HG03432 (cell line): ENCODE results near the gene AKR1C3.
"Not testable (repeated sequence)": the region's sequence is repeated elsewhere in the genome, so short reads cannot be mapped to it uniquely, and the experiment has no call there.

Source experiments
- ATAC-seq: cut with Tn5 transposase; IDR thresholded peaks from one replicate; pipeline ENCODE4 v1.9.1; 2021; ENCODE audit warnings: mild to moderate bottlenecking, moderate library complexity; ENCODE audit not compliant: unreplicated experiment

The AKR1C3 gene

DNA sequence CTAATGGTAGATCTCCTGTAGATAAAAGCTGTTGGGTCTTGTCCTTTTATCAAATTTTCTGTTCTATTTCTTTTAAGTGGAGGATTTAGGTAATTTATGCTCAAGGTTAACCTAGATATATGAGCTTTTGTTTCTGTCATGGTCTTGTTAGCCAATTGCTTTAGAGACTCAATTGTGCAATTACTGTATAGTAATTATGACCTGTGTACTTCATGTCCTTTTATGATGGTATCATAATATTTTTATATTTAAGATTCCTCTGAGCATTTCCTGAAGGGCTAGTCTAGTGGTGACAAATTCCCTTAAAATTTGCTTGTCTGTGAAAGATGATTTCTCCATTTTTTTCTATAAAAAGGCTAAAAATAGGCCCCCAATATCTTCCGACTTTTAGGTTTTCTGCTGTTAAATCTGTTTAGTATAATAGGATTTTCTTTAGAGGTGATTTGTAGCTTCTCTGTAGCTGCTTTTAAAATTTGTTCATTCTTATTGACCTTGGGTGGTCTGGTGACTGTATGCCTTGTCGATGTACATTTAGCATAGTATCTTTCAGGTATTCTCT lies 5.4 kb upstream of the AKR1C3 start:
- no peak for ATAC-seq

DNA sequence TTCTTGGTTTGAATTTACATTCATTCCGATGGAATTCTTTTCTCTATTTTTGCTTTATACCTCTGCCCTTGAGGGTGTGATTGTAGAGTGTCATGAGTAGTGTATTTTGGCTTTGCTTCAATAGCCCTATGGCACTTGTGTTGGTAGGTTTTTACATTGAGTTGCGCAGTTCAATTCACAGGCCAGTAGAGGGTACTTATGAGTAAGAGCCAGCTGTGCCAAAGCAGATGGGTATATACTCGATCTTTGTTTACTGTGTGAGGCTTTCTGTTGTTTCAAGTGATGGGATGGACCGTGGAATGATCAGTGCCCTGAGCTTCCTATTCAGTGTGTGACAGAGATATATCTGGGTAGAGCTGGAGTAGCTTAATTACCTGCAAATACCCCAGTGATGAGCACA lies 4.3 kb upstream of the AKR1C3 start:
- no peak for ATAC-seq

DNA sequence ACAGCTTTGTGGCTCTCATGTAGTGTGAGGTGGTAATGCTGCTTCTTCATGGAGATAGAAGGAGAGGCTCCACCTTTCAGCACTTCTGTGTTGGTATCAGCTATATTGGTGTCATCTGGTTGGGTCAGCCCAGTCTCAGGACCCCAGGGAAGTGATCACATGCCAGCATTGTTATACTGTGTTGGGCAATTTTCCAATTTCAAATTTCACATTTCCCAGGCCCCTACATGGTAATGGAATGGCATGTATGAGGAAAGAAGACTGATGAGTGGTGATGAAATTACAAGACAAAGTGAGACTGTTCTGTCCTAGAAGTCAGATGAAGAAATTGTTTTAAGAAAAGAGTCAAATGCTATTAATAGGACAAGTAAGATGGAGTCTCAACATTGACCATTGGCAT lies 3.7 kb upstream of the AKR1C3 start:
- ATAC-seq: no peak

DNA sequence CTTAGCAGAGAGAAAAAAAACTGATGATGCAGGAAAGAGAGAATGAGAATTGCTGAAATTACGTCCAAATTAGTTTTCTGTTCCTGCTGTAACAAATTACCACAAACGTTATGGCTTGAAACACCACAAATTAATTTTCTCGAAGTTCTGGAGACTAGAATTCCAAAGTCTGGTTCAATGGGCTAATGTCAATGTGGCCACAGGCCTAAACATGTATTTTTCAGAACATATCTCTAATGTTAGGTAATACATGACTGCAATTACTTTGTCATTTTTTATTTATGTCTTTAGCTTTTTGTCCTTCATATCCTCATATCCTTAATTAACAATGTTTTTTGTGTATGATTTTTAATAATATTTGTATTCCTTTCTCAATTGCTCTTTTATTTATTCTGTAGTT lies 3.0 kb upstream of the AKR1C3 start:
- ATAC-seq: no peak

DNA sequence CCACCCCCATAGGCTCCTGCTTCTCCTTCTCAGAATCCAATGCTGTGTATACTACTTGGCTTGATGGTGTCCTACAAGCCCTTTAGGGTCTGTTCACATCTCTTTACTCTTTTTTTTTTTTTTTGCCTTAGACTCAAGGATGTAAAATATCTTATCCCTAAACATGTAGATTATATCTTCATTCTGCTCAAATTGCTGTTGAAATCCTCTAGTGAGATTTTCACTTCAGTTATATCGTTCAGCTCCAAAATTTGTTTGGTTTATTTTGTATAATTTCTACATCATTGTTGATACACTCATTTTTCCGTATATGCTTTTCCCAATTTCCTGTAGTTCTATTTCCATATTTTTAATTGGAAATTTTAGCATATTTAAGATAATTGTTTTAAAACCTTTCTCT lies 1.8 kb upstream of the AKR1C3 start:
- no peak for ATAC-seq

DNA sequence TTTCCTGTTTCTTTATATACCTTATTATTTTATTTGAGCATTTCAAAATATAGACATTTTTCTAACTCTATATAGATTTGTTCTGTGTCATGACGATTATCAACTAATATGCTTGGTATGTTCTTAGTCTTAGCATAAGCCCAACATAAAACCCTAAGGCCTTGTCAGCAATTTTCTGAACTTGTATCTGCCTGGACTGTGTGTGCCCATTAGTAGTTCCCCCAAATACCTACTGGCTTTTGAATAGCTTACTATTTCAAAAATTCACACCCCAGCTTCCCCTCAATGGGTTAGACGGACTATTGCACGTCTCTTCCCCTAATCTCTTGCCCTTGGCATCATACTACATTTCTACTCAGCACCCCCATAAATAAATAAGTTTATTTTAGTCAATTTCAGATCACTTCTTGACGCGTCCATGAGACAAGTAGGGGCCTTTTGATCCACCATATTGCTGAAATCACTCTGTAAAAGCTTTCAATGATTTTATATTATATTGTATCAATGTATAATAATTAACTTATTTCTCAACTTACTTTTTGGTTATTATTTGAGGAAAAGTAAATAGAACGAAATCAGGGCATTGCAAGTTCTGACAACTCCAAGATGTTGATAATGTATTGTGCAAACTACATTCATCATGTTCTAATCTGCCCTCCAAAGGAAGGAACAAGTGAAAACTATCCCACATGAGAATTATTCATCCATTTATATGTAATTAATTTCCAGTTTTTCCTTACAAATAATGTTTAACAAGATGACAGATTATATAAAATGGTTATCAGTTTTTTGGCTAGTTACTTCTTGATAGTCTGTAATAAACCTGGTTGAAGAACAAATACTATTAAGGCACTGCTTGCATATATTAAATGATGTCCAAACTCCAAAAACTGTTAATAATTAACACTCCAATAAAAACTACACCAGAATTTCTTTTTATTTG lies 1.1 kb upstream of the AKR1C3 start:
- no peak for ATAC-seq

DNA sequence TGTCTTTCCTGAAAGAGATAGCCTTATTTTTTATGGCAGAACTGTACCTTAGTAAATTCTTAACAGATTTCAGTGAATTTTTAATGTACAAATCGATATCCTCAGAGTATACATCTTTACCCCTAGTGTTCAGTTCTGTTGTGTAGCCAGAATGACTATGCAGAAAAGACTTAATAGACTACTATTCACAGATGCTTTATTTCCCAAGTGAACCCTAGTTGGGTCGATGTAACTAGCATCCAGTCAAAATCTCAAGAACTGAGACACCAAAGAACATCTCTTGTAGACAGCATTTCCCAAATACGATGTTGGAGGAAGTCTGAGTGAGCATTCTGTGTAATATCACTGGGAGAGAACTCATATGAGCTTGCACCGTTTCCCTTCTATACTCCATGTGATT lies 1.5 kb downstream of the AKR1C3 start:
- ATAC-seq: no peak

DNA sequence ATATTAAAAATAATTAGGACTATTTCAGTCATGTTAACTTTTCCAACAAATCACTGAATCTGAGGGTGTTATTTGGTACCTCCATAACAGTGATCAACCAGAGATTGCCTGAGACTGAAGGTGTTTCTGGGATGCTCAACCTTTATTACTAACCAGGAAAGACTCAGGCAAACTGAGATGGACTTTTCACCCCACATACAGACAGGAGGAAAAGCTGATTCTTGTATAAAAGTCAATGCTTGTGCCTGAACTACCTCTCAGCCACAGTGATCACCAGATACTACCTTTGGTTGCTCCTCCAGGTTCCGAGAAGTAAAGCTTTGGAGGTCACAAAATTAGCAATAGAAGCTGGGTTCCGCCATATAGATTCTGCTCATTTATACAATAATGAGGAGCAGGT lies 1.9 kb downstream of the AKR1C3 start:
- no peak for ATAC-seq

DNA sequence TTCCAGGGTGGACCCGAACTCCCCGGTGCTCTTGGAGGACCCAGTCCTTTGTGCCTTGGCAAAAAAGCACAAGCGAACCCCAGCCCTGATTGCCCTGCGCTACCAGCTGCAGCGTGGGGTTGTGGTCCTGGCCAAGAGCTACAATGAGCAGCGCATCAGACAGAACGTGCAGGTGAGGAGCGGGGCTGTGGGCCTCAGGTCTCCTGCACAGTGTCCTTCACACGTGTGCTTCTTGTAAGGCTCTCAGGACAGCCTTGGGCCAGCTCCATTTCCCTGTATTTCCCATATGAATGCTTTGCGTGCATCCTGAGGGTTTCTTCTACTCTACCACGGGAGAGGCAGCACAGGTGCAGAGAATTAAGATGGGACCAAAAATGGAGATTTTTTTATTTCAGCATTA lies 8.3 kb downstream of the AKR1C3 start:
- ATAC-seq: not testable (repeated sequence)

DNA sequence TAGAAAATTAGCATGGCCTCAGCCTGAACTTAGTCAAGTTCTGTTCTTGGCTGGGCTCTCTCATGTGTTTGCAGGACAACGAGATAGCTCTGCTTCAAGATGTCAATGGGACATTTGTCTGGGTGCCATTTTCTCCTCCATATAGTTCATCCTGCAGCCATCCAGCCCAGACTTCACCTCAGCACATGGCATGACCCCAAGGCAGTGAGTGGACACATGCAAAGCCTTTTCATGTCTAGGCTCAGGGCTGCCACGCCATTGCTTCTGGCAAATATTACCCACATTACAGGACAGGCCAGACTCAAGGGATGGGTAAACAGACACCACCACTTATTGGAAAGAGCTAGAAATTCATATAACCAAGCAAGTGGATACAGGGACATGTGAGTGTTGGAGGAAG lies 9.3 kb downstream of the AKR1C3 start:
- ATAC-seq: no peak

DNA sequence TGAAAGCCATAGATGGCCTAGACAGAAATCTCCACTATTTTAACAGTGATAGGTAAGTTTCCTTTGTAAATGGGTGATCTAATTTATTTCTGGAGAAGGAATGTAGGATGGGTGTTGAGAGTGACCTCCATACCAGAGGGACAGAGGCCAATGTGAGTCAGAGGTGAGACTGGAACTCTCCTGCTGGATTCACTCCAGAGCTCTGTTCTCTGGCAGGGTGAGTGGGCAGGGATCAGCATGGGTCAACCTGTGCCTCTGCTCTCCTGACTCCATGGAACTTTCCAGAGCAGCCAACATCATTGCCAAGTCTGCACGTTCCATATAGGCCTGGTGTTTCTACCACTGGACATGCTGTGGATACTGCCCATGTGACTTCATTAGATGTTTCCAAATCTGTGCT lies 11.4 kb downstream of the AKR1C3 start:
- no peak for ATAC-seq

DNA sequence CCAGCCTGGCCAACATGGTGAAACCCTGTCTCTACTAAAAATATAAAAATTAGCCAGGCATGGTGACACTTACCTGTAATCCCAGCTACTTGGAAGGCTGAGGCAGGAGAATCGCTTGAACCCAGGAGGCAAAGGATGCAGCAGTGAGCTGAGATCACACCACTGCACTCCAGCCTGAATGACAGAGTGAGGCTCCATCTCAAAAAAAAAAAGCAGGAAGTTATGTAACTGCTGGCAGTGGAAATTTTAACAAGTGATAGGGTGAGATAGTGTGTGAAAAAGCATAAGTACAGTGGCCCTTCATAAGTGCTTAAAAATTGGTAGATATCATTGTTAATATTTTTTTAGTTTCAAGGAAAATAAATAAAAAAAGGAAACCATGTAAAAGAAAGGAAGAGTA lies 12.3 kb downstream of the AKR1C3 start:
- no peak for ATAC-seq

DNA sequence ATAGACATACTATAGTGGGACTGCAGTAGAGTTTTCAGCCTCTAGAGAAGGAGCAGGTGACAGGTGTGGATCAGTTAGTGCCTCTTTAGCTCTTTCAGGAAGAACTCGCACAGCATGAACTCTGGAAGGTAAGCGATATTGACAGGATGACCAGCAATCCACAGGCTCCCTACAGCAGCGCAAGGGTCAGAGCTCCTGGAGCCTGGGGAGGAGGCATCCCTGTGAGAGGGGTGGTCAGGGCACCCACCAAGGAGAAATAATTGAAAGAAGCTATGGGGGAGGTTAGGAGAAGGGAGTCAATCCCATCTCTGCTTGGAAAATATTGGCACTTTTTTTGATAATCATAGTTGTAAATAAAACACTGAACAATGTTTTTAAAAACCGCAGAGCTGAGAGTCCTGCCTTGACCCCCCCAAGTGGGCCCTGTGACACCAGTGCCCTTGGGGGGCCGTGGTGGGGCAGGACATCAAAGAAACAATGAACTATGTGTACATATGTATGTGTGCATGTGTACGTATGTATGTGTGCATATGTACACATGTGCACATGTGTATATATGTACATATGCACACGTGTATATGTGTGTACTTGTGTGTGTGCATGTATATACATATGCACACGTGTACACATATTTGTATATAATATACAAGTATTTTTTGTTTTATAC lies 13.8 kb downstream of the AKR1C3 start:
- no peak for ATAC-seq

DNA sequence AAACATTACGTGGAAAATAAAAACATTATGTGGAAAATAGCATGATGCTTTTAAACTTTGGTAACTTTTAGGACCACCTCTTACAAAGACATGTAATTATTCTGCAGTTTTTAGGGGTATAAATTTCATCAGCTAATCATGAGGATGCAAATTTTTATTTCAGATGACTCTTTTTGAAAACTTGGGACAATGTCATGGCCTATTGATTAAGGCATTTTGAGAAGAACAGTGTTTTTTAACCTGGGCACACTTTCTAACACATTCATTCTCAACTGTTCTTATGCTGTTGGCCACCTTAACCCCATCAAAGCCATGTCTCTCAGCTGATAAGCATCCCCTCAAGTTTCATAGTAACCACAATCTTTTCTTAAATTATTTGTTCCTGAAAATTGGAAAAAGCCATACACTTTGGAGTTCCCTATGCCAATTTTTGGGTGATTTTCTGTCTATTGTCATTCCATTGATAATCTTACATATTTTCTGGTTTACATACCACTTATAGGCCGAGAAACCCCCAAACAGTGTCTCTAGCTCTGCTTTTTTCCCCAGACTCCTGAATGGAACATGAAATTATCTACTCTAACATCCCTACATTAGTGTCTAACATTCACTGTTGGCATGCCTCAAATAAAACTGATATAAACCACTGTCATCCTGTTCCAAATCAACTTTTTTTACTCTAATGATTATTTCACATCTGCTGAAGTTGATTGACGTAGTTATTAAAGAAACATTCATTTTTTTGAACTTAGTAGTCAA lies 14.6 kb downstream of the AKR1C3 start:
- ATAC-seq: no peak

DNA sequence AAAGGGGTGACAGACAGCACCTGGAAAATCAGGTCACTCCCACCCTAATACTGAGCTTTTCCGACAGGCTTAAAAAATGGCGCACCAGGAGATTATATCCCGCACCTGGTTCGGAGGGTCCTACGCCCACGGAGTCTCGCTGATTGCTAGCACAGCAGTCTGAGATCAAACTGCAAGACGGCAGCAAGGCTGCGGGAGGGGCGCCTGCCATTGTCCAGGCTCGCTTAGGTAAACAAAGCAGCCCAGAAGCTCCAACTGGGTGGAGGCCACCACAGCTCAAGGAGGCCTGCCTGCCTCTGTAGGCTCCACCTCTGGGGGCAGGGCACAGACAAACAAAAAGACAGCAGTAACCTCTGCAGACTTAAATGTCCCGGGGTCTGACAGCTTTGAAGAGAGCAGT lies 15.6 kb downstream of the AKR1C3 start:
- ATAC-seq: not testable (repeated sequence)

DNA sequence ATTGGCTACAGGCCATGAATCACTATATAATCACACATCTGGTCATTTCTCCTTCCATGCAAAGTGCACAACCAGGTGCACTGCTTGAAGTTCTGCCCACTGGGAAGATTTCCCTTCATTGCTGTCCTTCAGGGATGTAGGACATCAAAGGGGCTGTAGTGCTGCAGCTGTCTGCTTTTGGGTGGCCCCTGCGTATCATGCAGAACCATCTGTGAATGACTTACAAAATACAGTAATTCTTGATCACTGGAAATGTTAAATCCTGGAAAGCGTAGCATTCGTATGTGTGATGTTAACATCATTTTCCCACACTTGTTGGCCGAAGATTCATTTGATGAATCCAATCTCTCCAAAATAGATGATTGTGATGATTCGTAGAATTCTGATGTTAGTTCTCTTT lies 22.4 kb downstream of the AKR1C3 start:
- no peak for ATAC-seq

DNA sequence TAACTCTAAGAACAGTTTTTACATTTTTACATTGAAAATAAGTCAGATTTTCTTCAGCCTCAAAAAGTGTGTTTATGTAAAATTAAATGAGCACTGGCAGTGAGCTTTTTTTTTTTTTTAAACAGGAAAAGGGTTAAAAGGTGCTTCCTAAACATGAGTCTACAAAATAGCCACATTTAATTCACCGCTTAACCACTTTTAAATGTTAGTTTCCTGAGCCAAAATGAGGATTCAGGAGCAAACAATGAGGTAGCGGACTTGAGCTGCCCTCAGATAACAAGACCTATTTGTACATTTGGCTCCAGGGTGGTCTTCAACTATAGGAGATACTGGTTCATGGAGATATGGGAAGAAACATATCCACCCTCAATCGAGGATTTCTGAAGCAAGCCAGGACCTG lies 22.8 kb downstream of the AKR1C3 start:
- ATAC-seq: no peak

DNA sequence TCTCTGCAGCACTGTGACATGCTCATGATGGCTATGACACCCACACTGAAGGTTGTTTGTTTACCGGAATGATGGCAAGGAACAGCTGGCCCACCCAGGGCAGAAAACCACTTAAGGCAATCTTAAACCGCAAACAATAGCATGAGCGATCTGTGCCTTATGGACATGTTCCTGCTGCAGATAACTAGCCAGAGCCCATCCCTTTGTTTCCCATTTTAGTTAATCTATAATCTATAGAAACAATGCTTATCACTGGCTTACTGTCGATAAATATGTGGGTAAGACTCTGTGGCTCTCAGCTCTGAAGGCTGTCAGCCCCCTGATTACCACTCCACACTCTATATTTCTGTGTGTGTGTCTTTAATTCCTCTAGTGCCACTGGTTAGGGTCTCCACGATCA lies 25.8 kb downstream of the AKR1C3 start:
- ATAC-seq: not testable (repeated sequence)

DNA sequence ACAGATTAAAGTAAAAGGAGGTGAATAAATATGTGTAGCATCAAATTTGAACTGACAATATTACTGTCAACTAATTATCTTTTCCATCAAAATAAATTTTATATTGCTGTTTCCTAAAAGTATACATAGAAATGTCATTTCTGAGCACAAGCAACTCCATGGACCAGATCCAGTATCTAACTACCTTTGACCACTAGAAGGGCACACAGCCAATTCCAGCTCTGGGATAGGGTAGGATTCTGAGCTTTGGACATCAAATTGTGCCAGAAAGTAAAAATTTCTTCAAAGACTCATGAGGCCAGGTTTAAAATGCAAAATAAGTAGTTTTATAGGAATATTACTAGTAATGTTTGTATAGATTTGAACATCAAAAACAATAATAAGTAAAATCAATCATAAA lies 29.7 kb downstream of the AKR1C3 start:
- no peak for ATAC-seq

DNA sequence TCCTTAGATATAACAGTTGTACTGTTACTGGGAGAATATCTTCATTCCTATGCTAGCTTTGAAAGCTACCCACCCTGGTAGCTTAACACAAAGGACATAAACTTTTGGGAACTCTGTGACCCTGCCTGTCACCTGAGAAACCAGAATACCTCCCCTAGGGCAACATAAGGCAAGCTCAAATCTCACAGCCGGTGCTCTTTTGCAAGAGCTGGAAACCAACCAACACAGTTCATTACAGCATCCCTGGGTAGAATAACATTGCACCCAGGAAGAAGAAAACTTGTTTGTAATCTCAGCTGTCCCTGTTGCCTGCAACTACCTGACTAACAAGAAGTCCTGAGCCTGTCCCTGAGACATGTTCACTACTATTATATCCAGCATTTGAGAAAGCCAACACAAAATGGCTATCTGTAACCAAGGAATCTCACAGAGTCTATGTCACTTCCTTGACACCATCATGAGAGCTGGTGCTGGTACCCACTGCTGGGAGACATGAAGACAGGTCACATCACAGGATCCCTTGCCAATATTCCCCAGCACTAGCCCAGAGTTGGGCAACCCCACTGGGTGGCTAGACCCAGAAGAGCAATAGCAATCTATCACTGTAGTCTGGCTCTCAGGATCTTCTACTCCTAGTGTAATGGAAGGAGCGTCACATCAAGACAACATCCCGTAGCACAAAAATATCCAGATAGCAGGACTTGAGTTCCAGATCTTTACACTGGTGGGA lies 31.3 kb downstream of the AKR1C3 start:
- ATAC-seq: no peak

DNA sequence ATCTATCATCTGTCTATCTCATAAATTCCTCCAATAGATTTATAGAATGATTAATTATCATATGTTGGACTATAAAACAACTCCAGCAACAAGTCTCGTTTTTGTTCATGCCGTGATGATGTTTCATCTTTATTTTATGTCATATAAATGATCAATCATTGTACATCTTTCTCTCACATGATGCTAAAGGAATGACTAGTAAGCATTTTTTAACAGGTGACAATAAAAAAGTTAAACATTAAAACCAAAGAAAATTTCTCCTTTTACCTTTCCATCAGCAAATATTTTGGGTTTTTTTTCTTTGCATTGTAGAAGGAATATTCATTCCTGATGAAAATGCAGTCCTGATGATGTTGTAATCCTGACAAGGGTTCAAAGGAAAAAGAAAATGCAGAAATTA lies 41.4 kb downstream of the AKR1C3 start:
- no peak for ATAC-seq
